Skin epidermis (tissue), 12 donors: Measurements from ENCODE around the gene ME1.
A peak's percentile ranks its signal among the peaks of the same experiment; 100 is the strongest.
"Not testable (repeated sequence)": the region's sequence is repeated elsewhere in the genome, so short reads cannot be mapped to it uniquely, and the experiment has no call there.

ENCODE experiments used
- H3K27ac ChIP-seq, 21 experiments: fragments of 200-600 bp; sonication (generic) in 11 of 21; one replicate each; pipeline ENCODE4 v1.5.0; 2020; ENCODE audit warnings: mild to moderate bottlenecking in 3 of 21, inconsistent platforms in 2 of 21, moderate library complexity in 2 of 21
- H3K4me3 ChIP-seq, 7 experiments: fragments of 200-600 bp; sonication (generic) in 2 of 7; one replicate each; pipeline ENCODE4 v1.5.0; 2020; ENCODE audit warnings: inconsistent platforms in 2 of 7, mild to moderate bottlenecking in 2 of 7, moderate library complexity in 1 of 7

ME1 gene

GRCh38 chr6:83287298-83287697 is 143.6 kb downstream of the ME1 start:
- not testable (repeated sequence) for H3K27ac ChIP-seq, H3K4me3 ChIP-seq

DNA sequence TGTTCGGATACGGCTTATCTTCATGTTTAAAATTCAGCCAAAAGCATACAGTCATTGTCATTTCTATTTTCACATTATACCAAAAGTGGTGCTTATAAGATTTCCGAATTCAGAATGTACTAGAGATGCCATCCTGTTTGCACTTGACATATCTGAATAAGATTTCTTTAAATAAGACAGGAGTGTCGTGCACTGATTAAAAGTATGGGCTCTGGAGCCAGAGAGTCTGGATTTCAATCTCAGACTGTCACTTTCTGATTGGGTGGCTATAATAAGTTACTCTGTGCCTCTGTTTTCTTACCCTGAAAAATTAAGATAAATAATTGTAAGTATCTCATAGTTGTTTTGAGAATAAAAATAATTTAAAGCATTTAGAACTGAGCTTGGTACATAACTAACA is 144.9 kb downstream of the ME1 start:
- Histone ChIP-seq H3K4me3 (no peak overlapping the region), H3K27ac (no peak overlapping the region)

GRCh38 chr6:83273596-83273995 is 157.3 kb downstream of the ME1 start:
- Histone ChIP-seq H3K27ac (no peak overlapping the region), H3K4me3 (no peak overlapping the region)

DNA sequence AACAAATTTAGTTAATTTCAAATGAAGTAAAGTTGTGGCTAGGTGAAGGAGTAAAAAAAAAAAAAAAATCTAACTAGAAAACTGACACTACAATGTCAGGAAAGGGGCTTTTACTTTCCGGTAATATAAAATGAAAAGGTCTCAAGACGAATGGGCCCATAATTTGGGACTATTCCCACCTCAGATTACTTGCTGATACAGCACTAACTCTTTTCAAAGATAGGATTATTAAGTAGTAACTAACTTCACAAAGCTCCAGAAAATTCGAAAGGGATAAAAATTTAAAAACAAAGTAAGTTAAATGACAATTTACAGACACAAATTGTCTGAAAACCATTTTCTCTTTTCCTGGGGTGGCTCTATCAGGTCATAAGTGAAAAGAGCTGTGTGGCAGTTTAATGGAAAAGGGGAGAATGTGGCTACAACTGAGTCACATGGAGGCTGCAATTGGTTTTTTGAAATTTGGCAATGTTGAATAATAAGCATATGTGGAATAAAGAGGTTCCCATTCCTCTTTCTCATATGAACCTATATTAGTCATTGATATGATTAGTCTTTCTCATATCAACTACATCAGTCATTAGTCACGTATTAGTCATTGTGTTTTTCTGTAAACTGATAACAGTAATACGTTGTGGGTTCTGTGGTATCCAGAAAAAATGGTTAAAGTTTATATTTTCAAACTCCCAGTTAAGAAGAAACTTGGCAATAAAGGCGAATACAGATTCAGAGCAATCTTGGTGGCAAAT is 159.7 kb downstream of the ME1 start:
- no peak overlapping the region for H3K27ac ChIP-seq
- no peak overlapping the region for H3K4me3 ChIP-seq

GRCh38 chr6:83265384-83265783 is 165.5 kb downstream of the ME1 start:
- H3K27ac ChIP-seq, result no peak overlapping the region
- no peak overlapping the region for H3K4me3 ChIP-seq

DNA sequence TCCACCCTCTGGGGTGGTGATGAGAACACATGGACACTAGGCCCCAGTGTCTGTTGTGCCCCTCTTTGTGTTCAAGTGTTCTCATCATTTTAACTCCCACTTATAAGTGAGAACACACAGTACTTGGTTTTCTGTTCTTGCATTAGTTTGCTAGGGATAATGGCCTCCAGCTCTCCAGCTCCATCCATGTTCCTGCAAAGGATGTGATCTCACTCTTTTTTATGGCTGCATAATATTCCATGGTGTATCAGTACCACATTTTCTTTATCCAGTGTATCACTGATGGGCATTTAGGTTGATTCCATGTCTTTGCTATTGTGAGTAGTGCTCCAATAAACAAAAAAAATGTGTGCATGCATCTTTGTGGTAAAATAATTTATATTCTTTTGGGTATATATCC is 170.3 kb downstream of the ME1 start:
- Histone ChIP-seq H3K27ac (no peak overlapping the region), H3K4me3 (no peak overlapping the region)

- Histone ChIP-seq H3K27ac (no peak overlapping the region), H3K4me3 (no peak overlapping the region)
These were observed 172.3 kb downstream of the ME1 start for GRCh38 chr6:83258517-83258916.

GRCh38 chr6:83257791-83258190 is 173.1 kb downstream of the ME1 start:
- Histone ChIP-seq H3K4me3 (no peak overlapping the region), H3K27ac (no peak overlapping the region)

- H3K27ac ChIP-seq, H3K4me3 ChIP-seq: not testable (repeated sequence)
These were observed 174.1 kb downstream of the ME1 start for GRCh38 chr6:83256719-83257118.

DNA sequence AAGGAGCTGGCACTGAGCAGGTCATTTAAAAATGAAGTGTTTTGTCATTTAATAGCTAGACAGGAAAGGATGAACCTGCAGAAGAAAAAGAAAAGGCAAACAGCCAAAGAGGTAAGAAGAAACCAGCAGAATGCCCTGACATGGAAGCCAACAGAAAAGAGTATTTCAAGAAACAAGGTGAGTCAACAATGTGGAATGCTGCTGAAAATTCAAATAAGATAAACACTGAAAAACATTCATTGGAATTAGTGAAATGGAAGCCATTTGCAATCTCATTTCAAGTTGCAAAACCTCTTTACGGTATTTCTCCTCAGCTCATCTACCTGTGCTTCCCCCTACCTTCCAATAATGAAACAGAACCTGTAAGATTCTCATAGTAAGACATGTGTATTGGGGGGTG is 178.1 kb downstream of the ME1 start:
- H3K4me3 ChIP-seq, result no peak overlapping the region
- no peak overlapping the region for H3K27ac ChIP-seq

DNA sequence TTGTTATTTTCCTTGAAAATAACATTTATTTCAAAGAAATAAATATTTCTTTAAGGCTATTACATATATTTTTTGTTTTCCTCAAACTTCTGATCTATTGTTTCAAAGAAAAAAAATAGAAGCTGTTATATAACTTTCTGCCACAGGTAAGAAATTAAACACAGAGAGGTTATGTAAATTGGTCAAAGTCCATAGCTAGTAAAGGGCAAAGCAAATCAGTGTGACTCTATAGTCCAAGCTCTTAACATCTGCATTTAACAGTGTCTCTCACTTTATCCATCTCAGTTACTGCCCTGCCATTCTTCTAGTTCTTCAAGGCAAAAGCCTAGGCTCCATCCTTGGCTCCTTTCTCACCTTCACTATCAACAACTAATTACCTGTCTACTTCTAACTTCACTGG is 180.6 kb downstream of the ME1 start:
- no peak overlapping the region for H3K27ac ChIP-seq
- no peak overlapping the region for H3K4me3 ChIP-seq

- Histone ChIP-seq H3K4me3 (no peak overlapping the region), H3K27ac (no peak overlapping the region)
These were observed 183.4 kb downstream of the ME1 start for GRCh38 chr6:83247471-83247870.

GRCh38 chr6:83231146-83231545 is 199.7 kb downstream of the ME1 start:
- H3K4me3 ChIP-seq, result no peak overlapping the region
- no peak overlapping the region for H3K27ac ChIP-seq

DNA sequence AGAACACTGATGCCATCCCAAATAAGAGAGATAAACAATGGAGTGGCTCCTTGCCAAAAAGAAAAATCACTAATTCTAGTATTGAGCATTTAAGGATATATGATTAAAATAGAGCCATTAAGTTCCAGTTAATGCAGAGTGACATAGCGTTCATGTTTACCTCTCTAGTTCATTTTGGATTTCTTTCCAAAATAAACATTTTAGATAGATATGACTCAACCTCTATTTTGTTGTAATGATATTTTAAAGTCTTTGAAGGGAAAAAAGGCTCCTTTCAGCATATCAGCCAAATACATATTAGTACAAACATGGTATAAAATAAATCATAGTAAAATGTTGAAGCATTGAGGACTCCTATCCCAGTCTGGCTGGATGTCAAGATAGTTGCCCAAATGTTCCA is 204.3 kb downstream of the ME1 start:
- Histone ChIP-seq H3K4me3 (no peak overlapping the region), H3K27ac (peak overlapping the region in 1 of 21 experiments; percentile 26)

DNA sequence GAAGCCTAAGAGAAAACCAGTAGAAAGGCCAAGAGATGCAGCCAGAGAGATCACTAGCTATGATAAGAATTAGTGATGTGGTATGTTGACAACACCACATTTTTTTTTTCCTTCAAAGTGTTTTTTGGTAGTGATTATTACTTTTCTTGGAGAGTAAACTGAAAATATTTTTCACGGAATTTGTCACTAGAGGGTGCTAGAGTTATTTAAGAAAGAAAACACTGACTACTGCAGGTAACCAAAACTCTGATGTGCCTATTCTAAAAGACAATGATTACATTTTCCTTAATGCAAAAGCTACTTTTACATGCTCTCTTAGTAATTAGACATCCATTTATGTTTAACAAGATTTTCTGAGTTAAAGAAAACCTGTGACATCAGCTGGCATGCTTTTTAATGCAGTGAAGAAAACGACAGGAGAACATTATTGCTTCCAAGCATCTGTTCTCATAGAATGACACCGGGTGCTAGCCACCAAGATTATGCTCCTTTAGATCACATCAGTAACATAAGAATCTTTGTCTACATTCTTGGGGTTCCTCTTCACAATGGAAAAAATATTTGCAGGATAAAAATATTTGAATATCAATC is 208.9 kb downstream of the ME1 start:
- H3K27ac ChIP-seq, result no peak overlapping the region
- H3K4me3 ChIP-seq, result no peak overlapping the region

GRCh38 chr6:83221276-83221675 is 209.6 kb downstream of the ME1 start:
- Histone ChIP-seq H3K4me3 (no peak overlapping the region), H3K27ac (no peak overlapping the region)

GRCh38 chr6:83220121-83220520 is 210.7 kb downstream of the ME1 start:
- Histone ChIP-seq H3K4me3 (no peak overlapping the region), H3K27ac (no peak overlapping the region)

GRCh38 chr6:83218646-83219045 is 212.2 kb downstream of the ME1 start:
- no peak overlapping the region for H3K27ac ChIP-seq
- H3K4me3 ChIP-seq, result no peak overlapping the region

- H3K4me3 ChIP-seq, result no peak overlapping the region
- no peak overlapping the region for H3K27ac ChIP-seq
These were observed 214.0 kb downstream of the ME1 start for GRCh38 chr6:83216806-83217205.

DNA sequence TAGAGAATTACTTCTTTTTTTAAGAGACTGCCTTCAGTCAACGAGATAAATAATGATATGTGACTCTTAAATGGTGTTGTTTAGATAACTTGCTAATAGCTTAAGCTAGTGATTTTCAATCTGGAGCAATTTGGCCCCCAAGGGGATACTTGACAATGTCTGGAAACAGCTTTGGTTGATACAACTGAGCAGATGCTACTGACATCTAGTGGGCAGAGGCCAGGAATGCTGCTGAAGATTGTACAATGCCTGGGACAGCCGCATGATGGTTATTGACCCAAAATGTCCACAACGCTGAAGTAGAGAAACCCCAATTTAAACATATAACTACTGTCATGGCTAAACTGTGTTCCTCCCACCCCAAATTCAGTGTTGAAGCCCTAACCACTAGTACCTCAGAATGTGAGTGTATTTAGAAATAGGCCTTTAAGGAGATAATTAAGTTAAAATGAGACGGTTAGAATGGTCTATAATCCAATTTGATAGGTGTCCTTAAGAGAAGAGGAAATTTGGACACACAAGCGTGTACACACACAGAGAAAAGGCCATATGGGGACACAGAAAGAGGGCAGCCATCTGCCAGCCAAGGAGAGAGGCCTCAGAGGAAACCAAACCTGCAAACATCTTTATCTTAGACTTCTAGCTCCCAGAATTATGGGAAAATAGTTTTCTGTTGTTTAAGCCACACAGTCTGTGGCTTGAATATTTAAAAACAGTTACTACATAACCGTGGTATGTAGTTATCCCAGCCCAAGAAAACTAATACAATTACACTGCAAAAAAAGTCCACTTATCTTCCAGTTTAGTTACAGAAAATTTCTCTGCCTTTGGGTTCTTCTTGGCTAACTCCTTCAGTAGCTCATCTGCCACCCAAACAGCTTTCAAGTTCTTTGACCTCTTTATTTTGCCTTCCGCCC is 215.5 kb downstream of the ME1 start:
- Histone ChIP-seq H3K27ac (no peak overlapping the region), H3K4me3 (no peak overlapping the region)

DNA sequence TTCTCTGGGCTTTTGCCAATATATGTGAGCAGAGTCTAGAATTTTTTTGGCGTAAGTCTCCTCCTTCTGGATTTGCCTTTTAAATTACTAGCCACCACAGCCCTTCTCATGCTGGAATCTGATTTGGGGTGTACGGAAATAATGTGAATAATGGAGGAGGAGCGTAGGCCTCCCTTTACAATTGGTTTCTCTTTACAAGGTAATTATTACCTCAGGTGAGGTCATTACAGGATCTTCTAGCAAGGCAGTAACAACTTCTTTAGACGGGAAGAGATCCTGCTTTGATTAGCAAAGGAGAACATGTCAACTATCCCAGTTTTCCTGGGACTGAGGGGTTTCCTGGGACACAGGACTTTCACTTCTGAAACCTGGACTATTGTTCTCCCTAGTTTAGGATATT is 228.8 kb downstream of the ME1 start:
- H3K4me3 ChIP-seq, result no peak overlapping the region
- H3K27ac ChIP-seq, result no peak overlapping the region
